Epithelial cell of proximal tubule (primary cell): ENCODE measurements around the gene CTAGE9. TPM values are rescaled to one million over a fixed set of nuclear protein-coding genes. Genes with fewer than 3 reads are reported as not detected.

ENCODE experiments used
- DNase-seq: peaks from one replicate; pipeline ENCODE4 v3.0.0-alpha.2; 2011; ENCODE audit warnings: low read depth
- H3K4me3 ChIP-seq: 2 replicates; pipeline ENCODE4 v1.5.1; 2011; ENCODE audit warnings: low read depth, mild to moderate bottlenecking, low read length
- total RNA-seq: library from RNA; depleted of rRNA; stranded (reverse); fragments of >200 nt; gene quantifications from 2 replicates; pipeline ENCODE4 v1.2.3, GENCODE V29; 2015
- TF ChIP-seq, protein P1 (sequence below): conservative IDR thresholded peaks from 2 replicates; pipeline ENCODE4 v1.5.1; 2012; ENCODE audit warnings: low read depth, mild to moderate bottlenecking, low read length

CTAGE9 gene
- total RNA-seq, 1 donor from 2014 or later = not detected

GRCh38 chr6:131696956-131697355, 13.9 kb downstream of the CTAGE9 start:
- TF ChIP-seq, protein P1, sequence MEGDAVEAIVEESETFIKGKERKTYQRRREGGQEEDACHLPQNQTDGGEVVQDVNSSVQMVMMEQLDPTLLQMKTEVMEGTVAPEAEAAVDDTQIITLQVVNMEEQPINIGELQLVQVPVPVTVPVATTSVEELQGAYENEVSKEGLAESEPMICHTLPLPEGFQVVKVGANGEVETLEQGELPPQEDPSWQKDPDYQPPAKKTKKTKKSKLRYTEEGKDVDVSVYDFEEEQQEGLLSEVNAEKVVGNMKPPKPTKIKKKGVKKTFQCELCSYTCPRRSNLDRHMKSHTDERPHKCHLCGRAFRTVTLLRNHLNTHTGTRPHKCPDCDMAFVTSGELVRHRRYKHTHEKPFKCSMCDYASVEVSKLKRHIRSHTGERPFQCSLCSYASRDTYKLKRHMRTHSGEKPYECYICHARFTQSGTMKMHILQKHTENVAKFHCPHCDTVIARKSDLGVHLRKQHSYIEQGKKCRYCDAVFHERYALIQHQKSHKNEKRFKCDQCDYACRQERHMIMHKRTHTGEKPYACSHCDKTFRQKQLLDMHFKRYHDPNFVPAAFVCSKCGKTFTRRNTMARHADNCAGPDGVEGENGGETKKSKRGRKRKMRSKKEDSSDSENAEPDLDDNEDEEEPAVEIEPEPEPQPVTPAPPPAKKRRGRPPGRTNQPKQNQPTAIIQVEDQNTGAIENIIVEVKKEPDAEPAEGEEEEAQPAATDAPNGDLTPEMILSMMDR = no peak
- H3K4me3 ChIP-seq = no peak overlapping the region
- no peak for DNase-seq

DNA sequence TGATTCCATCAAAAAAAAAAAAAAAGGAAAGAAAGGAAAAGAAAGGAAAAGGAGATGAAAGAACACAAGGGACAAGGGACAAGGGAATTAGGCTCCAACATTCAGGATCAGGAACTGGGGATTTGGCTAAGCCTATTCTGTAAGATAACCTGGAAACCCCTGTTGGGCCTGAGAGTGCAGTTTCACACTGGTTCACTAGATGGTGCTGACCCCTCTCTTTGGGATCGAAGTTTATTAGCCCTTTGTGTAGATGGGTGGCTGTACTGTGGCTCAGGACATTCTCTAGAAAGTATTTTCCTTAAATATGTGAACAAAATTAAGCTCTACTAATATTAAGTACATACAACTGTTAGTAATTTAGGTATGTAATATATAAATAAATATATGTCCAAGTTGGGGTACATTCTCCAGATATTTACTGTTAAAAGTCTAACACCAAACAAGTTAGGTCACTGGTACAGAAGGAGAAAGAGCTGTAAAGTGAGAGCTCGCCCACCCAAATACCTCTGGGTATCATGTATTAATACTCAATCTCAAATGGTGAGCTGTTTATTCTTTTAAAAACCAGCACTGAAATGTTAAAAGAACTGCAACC, 15.9 kb downstream of the CTAGE9 start:
- TF ChIP-seq, protein P1 = peak; percentile 91
- no peak for DNase-seq
- no peak overlapping the region for H3K4me3 ChIP-seq

- no peak for DNase-seq
- TF ChIP-seq, protein P1 = no peak
- no peak overlapping the region for H3K4me3 ChIP-seq
Measured at GRCh38 chr6:131693384-131693783, 17.4 kb downstream of the CTAGE9 start.

DNA sequence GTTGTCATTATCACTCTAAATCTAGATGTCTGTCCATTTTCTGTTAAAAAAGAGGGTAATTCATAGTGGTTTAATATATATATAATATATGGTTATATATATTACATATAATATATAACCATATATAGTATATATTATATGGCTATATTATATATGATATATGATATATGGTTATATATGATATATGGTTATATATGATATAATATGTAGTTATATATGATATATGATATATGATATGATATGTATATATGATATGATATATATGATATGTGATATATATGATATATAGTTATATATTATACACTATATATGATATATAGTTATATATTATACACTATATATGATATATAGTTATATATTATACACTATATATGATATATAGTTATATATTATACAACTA, 18.2 kb downstream of the CTAGE9 start:
- no peak for DNase-seq
- H3K4me3 ChIP-seq = no peak overlapping the region
- TF ChIP-seq, protein P1 = no peak

- DNase-seq = no peak
- H3K4me3 ChIP-seq = no peak overlapping the region
- TF ChIP-seq, protein P1 = no peak
Measured at GRCh38 chr6:131692031-131692430, 18.8 kb downstream of the CTAGE9 start.

DNA sequence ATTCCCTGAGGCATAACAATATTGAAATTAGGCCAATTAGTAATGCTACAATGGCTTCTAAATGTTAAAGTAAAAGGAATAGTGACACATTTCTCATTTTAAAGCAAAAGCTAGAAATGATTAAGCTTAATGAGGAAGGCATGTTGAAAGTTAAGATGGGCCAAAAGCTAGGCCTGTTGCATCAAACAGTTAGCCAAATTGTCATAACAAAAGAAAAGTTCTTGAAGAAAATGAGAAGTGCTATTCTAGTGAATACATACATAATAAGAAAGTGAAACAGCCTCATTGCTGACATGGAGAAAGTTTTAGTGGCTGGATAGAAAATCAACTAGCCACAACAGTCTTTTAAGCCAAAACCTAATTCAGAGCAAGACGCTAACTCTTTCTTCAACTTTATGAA, 22.5 kb downstream of the CTAGE9 start:
- no peak overlapping the region for H3K4me3 ChIP-seq
- no peak for DNase-seq
- TF ChIP-seq, protein P1 = no peak

GRCh38 chr6:131687022-131687421, 23.8 kb downstream of the CTAGE9 start:
- H3K4me3 ChIP-seq = no peak overlapping the region
- TF ChIP-seq, protein P1 = no peak
- no peak for DNase-seq
